HPDE6-E6E7 (cell line): ENCODE measurements around the gene DUOXA2.
"Not testable (repeated sequence)": the region's sequence is repeated elsewhere in the genome, so short reads cannot be mapped to it uniquely, and the experiment has no call there.

ENCODE experiments used
- DNase-seq: peaks from one replicate; pipeline ENCODE4 v3.0.0; 2011; ENCODE audit warnings: missing footprints; ENCODE audit errors: extremely low spot score

DUOXA2 gene

GRCh38 chr15:45095661-45096060 lies 18.5 kb upstream of the DUOXA2 start:
- no peak for DNase-seq

- no peak for DNase-seq
Measured at GRCh38 chr15:45097466-45097865, 16.7 kb upstream of the DUOXA2 start.

- no peak for DNase-seq
Measured at GRCh38 chr15:45099549-45100165, 14.5 kb upstream of the DUOXA2 start.

- DNase-seq = no peak
Measured at GRCh38 chr15:45100884-45101625, 13.1 kb upstream of the DUOXA2 start.

GRCh38 chr15:45101749-45102148 lies 12.4 kb upstream of the DUOXA2 start:
- DNase-seq = no peak

- DNase-seq = no peak
Measured at GRCh38 chr15:45102226-45102625, 11.9 kb upstream of the DUOXA2 start.

GRCh38 chr15:45104170-45104569 lies 10.0 kb upstream of the DUOXA2 start:
- not testable (repeated sequence) for DNase-seq

- no peak for DNase-seq
Measured at GRCh38 chr15:45105586-45105985, 8.5 kb upstream of the DUOXA2 start.

- DNase-seq = no peak
Measured at GRCh38 chr15:45106002-45106790, 7.9 kb upstream of the DUOXA2 start.

GRCh38 chr15:45107941-45108630 lies 6.0 kb upstream of the DUOXA2 start:
- DNase-seq = no peak

- DNase-seq = no peak
Measured at GRCh38 chr15:45110256-45110820, 3.8 kb upstream of the DUOXA2 start.

GRCh38 chr15:45111390-45112142 lies 2.6 kb upstream of the DUOXA2 start:
- DNase-seq = no peak

GRCh38 chr15:45112143-45112590 lies 2.0 kb upstream of the DUOXA2 start:
- no peak for DNase-seq

GRCh38 chr15:45112591-45113379 lies 1.3 kb upstream of the DUOXA2 start:
- no peak for DNase-seq

- DNase-seq = no peak
Measured at GRCh38 chr15:45113380-45113990, 641 bp upstream of the DUOXA2 start.

- no peak for DNase-seq
Measured at GRCh38 chr15:45114751-45115085, 592 bp downstream of the DUOXA2 start.

- no peak for DNase-seq
Measured at GRCh38 chr15:45115312-45115820, 1.2 kb downstream of the DUOXA2 start.

- no peak for DNase-seq
Measured at GRCh38 chr15:45116006-45116481, 1.9 kb downstream of the DUOXA2 start.
